K562 (cell line): ENCODE results near the gene SCT. TPM values are rescaled to one million over a fixed set of nuclear protein-coding genes. Genes with fewer than 3 reads are reported as not detected.

Source experiments
- ATAC-seq: fragments of 200-7000 bp; cut with Tn5 transposase; 3 replicates; pipeline ENCODE4 v1.9.1; 2020; ENCODE audit warnings: moderate library complexity
- BruUV-seq: library from RNA; stranded (reverse); fragments of 400-500 nt; replicated peaks from 2 replicates; lab custom pipeline; 2021; lab: Mats Ljungman, UMichigan
- CTCF ChIA-PET: fragments of 300-600 bp; formaldehyde crosslinking; extraction: SDS; loops from one replicate; lab custom pipeline; 2021; ENCODE audit warnings: low intra/inter-chr PET ratio; lab: Yijun Ruan, JAX
- POLR2A ChIA-PET: fragments of 300-600, 350-650 bp; sonication (Branson Sonifier 250); formaldehyde crosslinking; extraction: SDS; loops from one replicate; lab custom pipeline; 2021; ENCODE audit warnings: antibody characterized with exemption, inconsistent platforms; lab: Yijun Ruan, JAX
- DNase-seq, 4 experiments: peaks; one replicate each; pipeline versions ENCODE4 v3.0.0 to v3.0.0-alpha.2; 2011 to 2018; ENCODE audit warnings: low spot score in 3 of 4, mixed read lengths in 3 of 4; ENCODE audit errors: extremely low read depth in 1 of 4
- FAIRE-seq: peaks from 2 replicates; lab custom pipeline; 2011; peaks lifted over from hg19 to GRCh38; lab: Jason Lieb, UNC
- H2AFZ ChIP-seq: 2 replicates; pipeline ENCODE4 v1.6.0; 2011; ENCODE audit warnings: low read depth, low read length, control low read depth, inconsistent platforms
- H3K27ac ChIP-seq: fragments of 200-600 bp; 3 replicates; pipeline ENCODE4 v1.8.0; 2011; ENCODE audit warnings: low read depth, mild to moderate bottlenecking, control low read depth, inconsistent platforms, low read length, moderate library complexity, mixed read lengths; ENCODE audit errors: extremely low read depth
- H3K27me3 ChIP-seq, 2 experiments: fragments of 300-600 bp in 1 of 2; 2 replicates in 1 of 2; 3 replicates in 1 of 2; pipeline versions ENCODE4 v1.6.0 to v1.8.0; 2011; ENCODE audit warnings: inconsistent platforms in 2 of 2, low read length in 2 of 2, mild to moderate bottlenecking in 1 of 2, mixed read lengths in 1 of 2, moderate library complexity in 1 of 2; ENCODE audit not compliant: control insufficient read depth in 2 of 2, insufficient read depth in 2 of 2
- H3K36me3 ChIP-seq: fragments of 300-600 bp; 3 replicates; pipeline ENCODE4 v1.8.0; 2011; ENCODE audit warnings: mild to moderate bottlenecking, low read length, inconsistent platforms; ENCODE audit not compliant: control insufficient read depth, insufficient read depth
- H3K4me1 ChIP-seq, 2 experiments: fragments of 200-600 bp in 1 of 2; replicated peaks in 1 of 2; 2 replicates in 1 of 2; 3 replicates in 1 of 2; pipeline versions ENCODE4 v1.5.1 to v1.8.0; 2011; ENCODE audit warnings: inconsistent platforms in 2 of 2, low read length in 2 of 2, mild to moderate bottlenecking in 1 of 2, mixed read lengths in 1 of 2, moderate library complexity in 1 of 2; ENCODE audit not compliant: control insufficient read depth in 2 of 2, insufficient read depth in 2 of 2
- H3K4me2 ChIP-seq: 2 replicates; pipeline ENCODE4 v1.6.1; 2011; ENCODE audit warnings: low read length, control low read depth, inconsistent platforms, mixed read lengths; ENCODE audit not compliant: insufficient read depth
- H3K4me3 ChIP-seq: fragments of 200-600 bp; sonication (generic), shearing (Covaris generic); 2 replicates; pipeline ENCODE4 v1.5.1; 2016; ENCODE audit warnings: control low read depth, inconsistent platforms
- H3K79me2 ChIP-seq: fragments of 200-600 bp; 3 replicates; pipeline ENCODE4 v1.8.0; 2011; ENCODE audit warnings: low read length, inconsistent platforms; ENCODE audit not compliant: control insufficient read depth, insufficient read depth
- H3K9ac ChIP-seq, 2 experiments: 2 replicates each; pipeline versions ENCODE4 v1.6.0 to v1.6.1; 2011; ENCODE audit warnings: low read depth in 2 of 2, low read length in 2 of 2, control low read depth in 1 of 2, inconsistent platforms in 1 of 2, mild to moderate bottlenecking in 1 of 2, mixed read lengths in 1 of 2; ENCODE audit not compliant: insufficient read depth in 1 of 2
- H3K9me1 ChIP-seq: one replicate; pipeline ENCODE4 v1.6.0; 2011; ENCODE audit warnings: inconsistent platforms, mild to moderate bottlenecking, low read length, moderate library complexity; ENCODE audit not compliant: control insufficient read depth, insufficient read depth
- H3K9me3 ChIP-seq: replicated peaks from 2 replicates; pipeline ENCODE4 v1.5.1; 2011; ENCODE audit warnings: low read depth, low read length, inconsistent platforms; ENCODE audit not compliant: control insufficient read depth, insufficient read depth
- H4K20me1 ChIP-seq: replicated peaks from 2 replicates; pipeline ENCODE4 v1.6.1; 2011; ENCODE audit warnings: low read length, inconsistent platforms, mixed read lengths; ENCODE audit not compliant: control insufficient read depth, insufficient read depth
- ETV5 ChIP-seq: sonication (generic); formaldehyde crosslinking; IDR thresholded peaks from 2 replicates; pipeline ENCODE4 v1.4.0; 2020; ENCODE audit warnings: low read depth, mild to moderate bottlenecking, missing genetic modification reagents
- EZH2 ChIP-seq: IDR thresholded peaks from 2 replicates; pipeline ENCODE4 v1.6.1; 2012; ENCODE audit warnings: low read depth, mild to moderate bottlenecking, inconsistent platforms, low read length, borderline replicate concordance
- HIVEP1 ChIP-seq: fragments of 250-450 bp; sonication (Bioruptor Pico); IDR thresholded peaks from 2 replicates; pipeline ENCODE4 v1.4.0; 2020; ENCODE audit warnings: mild to moderate bottlenecking
- HNRNPK ChIP-seq: fragments of 200-400 bp; formaldehyde crosslinking; IDR thresholded peaks from one replicate; pipeline ENCODE4 v1.6.1; 2018; ENCODE audit warnings: mild to moderate bottlenecking, low read depth, low read length; ENCODE audit not compliant: poor library complexity, severe bottlenecking
- MAFG ChIP-seq: fragments of 450-650 bp; conservative IDR thresholded peaks from 2 replicates; pipeline ENCODE4 v1.6.1; 2016; ENCODE audit warnings: missing genetic modification characterization, missing compliant biosample characterization
- MED1 ChIP-seq: sonication (generic); formaldehyde crosslinking; IDR thresholded peaks from 2 replicates; pipeline ENCODE4 v1.8.1; 2023; ENCODE audit warnings: missing genetic modification reagents, borderline replicate concordance
- MTF1 ChIP-seq: fragments of 250-450 bp; sonication (Bioruptor Pico); IDR thresholded peaks from 2 replicates; pipeline ENCODE4 v1.9.0; 2021; ENCODE audit warnings: moderate library complexity, mild to moderate bottlenecking, inconsistent platforms, borderline replicate concordance
- NR1H2 ChIP-seq: sonication (generic); formaldehyde crosslinking; IDR thresholded peaks from 2 replicates; pipeline ENCODE4 v1.4.0; 2020; ENCODE audit warnings: mild to moderate bottlenecking, missing genetic modification reagents
- NR3C1 ChIP-seq: sonication (generic); formaldehyde crosslinking; IDR thresholded peaks from 2 replicates; pipeline ENCODE4 v1.8.1; 2022; ENCODE audit warnings: missing genetic modification reagents
- NR4A1 ChIP-seq, 2 experiments: fragments of 250-450 bp in 1 of 2; fragments of 450-650 bp in 1 of 2; sonication (Bioruptor Pico) in 1 of 2; IDR thresholded peaks; 2 replicates each; pipeline versions ENCODE4 v1.4.0 to v1.6.1; 2016 to 2020; ENCODE audit warnings: mild to moderate bottlenecking in 2 of 2, missing compliant biosample characterization in 1 of 2, missing genetic modification characterization in 1 of 2, moderate library complexity in 1 of 2
- RAD21 ChIP-seq, 2 experiments: fragments of 250-450 bp in 1 of 2; fragments of 450-650 bp in 1 of 2; sonication (Bioruptor Pico) in 1 of 2; formaldehyde crosslinking in 1 of 2; IDR thresholded peaks in 1 of 2; conservative IDR thresholded peaks in 1 of 2; 2 replicates each; pipeline versions ENCODE4 v1.4.0 to v1.8.0; 2020 to 2022; ENCODE audit warnings: mild to moderate bottlenecking in 2 of 2, moderate library complexity in 1 of 2
- RBM15 ChIP-seq: fragments of 200-400 bp; formaldehyde crosslinking; IDR thresholded peaks from 2 replicates; pipeline ENCODE4 v1.6.1; 2018; ENCODE audit warnings: mild to moderate bottlenecking, low read length, moderate library complexity; ENCODE audit not compliant: insufficient read depth
- RBM39 ChIP-seq: fragments of 200-400 bp; formaldehyde crosslinking; optimal IDR thresholded peaks from 2 replicates; pipeline ENCODE3; 2018; ENCODE audit warnings: low read depth, low read length
- SMAD2 ChIP-seq: fragments of 150-350 bp; IDR thresholded peaks from 2 replicates; pipeline ENCODE4 v1.6.1; 2014; ENCODE audit warnings: low read depth, mild to moderate bottlenecking, low read length
- ZBTB49 ChIP-seq: sonication (generic); formaldehyde crosslinking; IDR thresholded peaks from 2 replicates; pipeline ENCODE4 v1.8.0; 2022; ENCODE audit warnings: missing genetic modification reagents, mild to moderate bottlenecking, borderline replicate concordance
- ZBTB7A ChIP-seq: IDR thresholded peaks from 2 replicates; pipeline ENCODE4 v1.6.1; 2011; ENCODE audit warnings: low read depth, mild to moderate bottlenecking, low read length, moderate library complexity, borderline replicate concordance; ENCODE audit not compliant: control insufficient read depth
- ZNF143 ChIP-seq: sonication (generic); formaldehyde crosslinking; IDR thresholded peaks from 2 replicates; pipeline ENCODE4 v1.9.0; 2022; ENCODE audit warnings: mild to moderate bottlenecking, missing genetic modification reagents
- ZNF274 ChIP-seq: IDR thresholded peaks from 2 replicates; pipeline ENCODE4 v1.6.1; 2011; ENCODE audit warnings: low read depth, mild to moderate bottlenecking, low read length, moderate library complexity, borderline replicate concordance
- ZNF316 ChIP-seq: fragments of 450-650 bp; IDR thresholded peaks from 2 replicates; pipeline ENCODE4 v1.6.1; 2016
- ZNF766 ChIP-seq: fragments of 200-800 bp; sonication (Bioruptor generic); conservative IDR thresholded peaks from 2 replicates; pipeline ENCODE4 v1.6.1; 2016; ENCODE audit warnings: missing genetic modification characterization, missing compliant biosample characterization
- WGBS: fragments of 100-300 bp; shearing (Covaris generic); methylation state at CpG from one replicate; pipeline ENCODE4 v1.1.6; 2016; ENCODE audit warnings: low coverage, mixed read lengths; ENCODE audit not compliant: insufficient coverage; ENCODE audit errors: missing lambda C conversion rate; 5-methylcytosine and 5-hydroxymethylcytosine counted together
- in situ Hi-C: fragments of 300-500 bp; cut with MboI; formaldehyde crosslinking; loops from 4 replicates; pipeline ENCODE4 v1.15.0; 2018; ENCODE audit warnings: inconsistent platforms, mixed read lengths
- intact Hi-C: fragments of 100-400 bp; cut with micrococcal nuclease; formaldehyde crosslinking; loops from 2 replicates; pipeline ENCODE4 v1.14.2; 2022
- polyA plus RNA-seq, 8 experiments: library from polyadenylated mRNA; depleted of rRNA in 4 of 8; stranded (reverse) in 5 of 8; unstranded in 3 of 8; fragments of >200 nt; fragmentation: Nextera tagmentation in 2 of 8; fragmentation: Illumina TruSeq in 1 of 8; extraction: Ambion mirVana in 2 of 8; extraction: Trizol in 1 of 8; gene quantifications; 2 replicates each; pipeline versions ENCODE4 v1.2.1 to v1.2.3, GENCODE V29; 2011 to 2014; ENCODE audit warnings: inconsistent platforms in 1 of 8, missing spikeins in 1 of 8
- total RNA-seq, 7 experiments: library from RNA; depleted of rRNA in 6 of 7; stranded (reverse); fragments of >200 nt in 6 of 7; fragmentation: Illumina TruSeq in 2 of 7; extraction: Trizol in 2 of 7; gene quantifications; 2 replicates each; pipeline versions ENCODE4 v1.2.1 to v1.2.3, GENCODE V29; 2011 to 2021; ENCODE audit warnings: low replicate concordance in 1 of 7

The SCT gene
- total and polyA plus RNA-seq, 9 of the 15 experiments (the other 6 are each of a cell fraction or from before 2014, with no cell fraction given) = not detected

GRCh38 chr11:615504-616319 lies 11.3 kb downstream of the SCT start, which contains the start of gene IRF7:
Gene IRF7, minus strand, starts transcription at chr11:615950. Its CDS starts 586 bp downstream, at chr11:615364.
- no peaks in the 10 kb centered on the region for H3K9me3 ChIP-seq
- H3K4me2 ChIP-seq = peak within 1 kb of the TSS; percentile 88
- peaks cover 8 to 84% of the 10 kb centered on the region in 2 experiments for H3K4me1 ChIP-seq
- peaks cover 6% of the 10 kb centered on the region for H3K9me1 ChIP-seq
- peaks cover 72% of the 10 kb centered on the region; the same call in 2 of the 3 replicates for H3K36me3 ChIP-seq
- H3K79me2 ChIP-seq = peaks cover 9% of the 10 kb centered on the region; the same call in 1 of the 3 replicates
- H3K4me3 ChIP-seq = peak within 1 kb of the TSS; percentile 78
- WGBS = 28% methylated on average over 54 of the region's 66 CpGs
- ChIA-PET POLR2A (interaction anchor here (0.7 kb wide), 1 partner anchor 50 kb away, joined by 4 read pairs; no protein-coding TSS in a partner anchor), CTCF (no interaction called here)
- intact Hi-C loops (loop anchor here (10.0 kb wide), 1 partner anchor 61 kb away; no protein-coding TSS in a partner anchor), in situ Hi-C loops (no loop called here)
- peak; percentile 85 to 92 (median 86) for DNase-seq
- FAIRE-seq = peak; percentile 93
- peak within 1 kb of the TSS; percentile 64 to 89; a peak in 3 of 4 replicates for H3K9ac ChIP-seq
- BruUV-seq = TSS peak; percentile 81
- H3K27me3 ChIP-seq = no peaks in the 10 kb centered on the region
- peak; percentile 92 for ATAC-seq
- H3K27ac ChIP-seq = peak within 1 kb of the TSS; percentile 84
- peak within 1 kb of the TSS; percentile 72 for H2AFZ ChIP-seq
- H4K20me1 ChIP-seq = peaks cover 13% of the 10 kb centered on the region
- no peak for TF ChIP-seq MED1 (CRISPR knock-in tag)
- no peak for TF ChIP-seq HIVEP1 (CRISPR knock-in tag)
- TF ChIP-seq RAD21 (CRISPR knock-in tag; conservative IDR thresholded peaks at IDR 0.05 in 1 of 2, IDR thresholded peaks at IDR 0.05 in 1 of 2) = no peak
- TF ChIP-seq MTF1 (CRISPR knock-in tag) = no peak
- no peak for TF ChIP-seq RBM15
- TF ChIP-seq HNRNPK = no peak
- TF ChIP-seq ZNF316 = no peak
- no peak for TF ChIP-seq NR4A1 (CRISPR knock-in tag; IDR thresholded peaks at IDR 0.05)
- TF ChIP-seq NR4A1 (tag; IDR thresholded peaks at IDR 0.05) = no peak
- peak; percentile 53; the same call in 1 of the 2 replicates for TF ChIP-seq ZBTB7A
- no peak for TF ChIP-seq RBM39
- 0 out of 2 replicates have a peak, but pooled peaks have one; percentile 51 for TF ChIP-seq ETV5
- no peak for TF ChIP-seq ZNF274
- TF ChIP-seq ZBTB49 (CRISPR knock-in tag) = no peak
- no peak for TF ChIP-seq NR3C1 (CRISPR knock-in tag)
- no peak for TF ChIP-seq NR1H2 (CRISPR knock-in tag)
- TF ChIP-seq SMAD2 = no peak
- no peak for TF ChIP-seq EZH2
- no peak for TF ChIP-seq MAFG
- TF ChIP-seq ZNF143 (CRISPR knock-in tag) = no peak
- TF ChIP-seq ZNF766 (CRISPR knock-in tag) = no peak
